Tongue (tissue), 2 donors: ENCODE measurements around the gene ELL3. TPM values are rescaled to one million over a fixed set of nuclear protein-coding genes. Genes with fewer than 3 reads are reported as not detected.
"Not testable (repeated sequence)": the region's sequence is repeated elsewhere in the genome, so short reads cannot be mapped to it uniquely, and the experiment has no call there.

Experiments
- DNase-seq: peaks from one replicate; pipeline ENCODE4 v3.0.0-alpha.2; 2015
- total RNA-seq: library from RNA; depleted of rRNA; stranded (reverse); fragments of >200 nt; gene quantifications from one replicate; pipeline ENCODE4 v1.2.3, GENCODE V29; 2014

The ELL3 gene, protein sequence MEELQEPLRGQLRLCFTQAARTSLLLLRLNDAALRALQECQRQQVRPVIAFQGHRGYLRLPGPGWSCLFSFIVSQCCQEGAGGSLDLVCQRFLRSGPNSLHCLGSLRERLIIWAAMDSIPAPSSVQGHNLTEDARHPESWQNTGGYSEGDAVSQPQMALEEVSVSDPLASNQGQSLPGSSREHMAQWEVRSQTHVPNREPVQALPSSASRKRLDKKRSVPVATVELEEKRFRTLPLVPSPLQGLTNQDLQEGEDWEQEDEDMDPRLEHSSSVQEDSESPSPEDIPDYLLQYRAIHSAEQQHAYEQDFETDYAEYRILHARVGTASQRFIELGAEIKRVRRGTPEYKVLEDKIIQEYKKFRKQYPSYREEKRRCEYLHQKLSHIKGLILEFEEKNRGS
- 6.1 TPM for total RNA-seq

GRCh38 chr15:43776718-43777266 lies at the start of gene ELL3:
Gene ELL3 (minus strand): TSS chr15:43776966. CDS start chr15:43776901, 65 bp downstream.
- DNase-seq: peak; percentile 80

GRCh38 chr15:43826029-43826507 lies 49.3 kb upstream of the ELL3 start:
- no peak for DNase-seq

- DNase-seq: not testable (repeated sequence)
Measured at GRCh38 chr15:43825305-43825704, 48.5 kb upstream of the ELL3 start.

GRCh38 chr15:43824302-43825246 lies 47.8 kb upstream of the ELL3 start, which contains the start of gene MFAP1:
Gene MFAP1 (minus strand): TSS chr15:43824690. CDS start chr15:43824569, 121 bp downstream.
- DNase-seq: peak; percentile 99

GRCh38 chr15:43821505-43821904 lies 44.7 kb upstream of the ELL3 start:
- DNase-seq: no peak

GRCh38 chr15:43815064-43815463 lies 38.3 kb upstream of the ELL3 start:
- not testable (repeated sequence) for DNase-seq

DNA sequence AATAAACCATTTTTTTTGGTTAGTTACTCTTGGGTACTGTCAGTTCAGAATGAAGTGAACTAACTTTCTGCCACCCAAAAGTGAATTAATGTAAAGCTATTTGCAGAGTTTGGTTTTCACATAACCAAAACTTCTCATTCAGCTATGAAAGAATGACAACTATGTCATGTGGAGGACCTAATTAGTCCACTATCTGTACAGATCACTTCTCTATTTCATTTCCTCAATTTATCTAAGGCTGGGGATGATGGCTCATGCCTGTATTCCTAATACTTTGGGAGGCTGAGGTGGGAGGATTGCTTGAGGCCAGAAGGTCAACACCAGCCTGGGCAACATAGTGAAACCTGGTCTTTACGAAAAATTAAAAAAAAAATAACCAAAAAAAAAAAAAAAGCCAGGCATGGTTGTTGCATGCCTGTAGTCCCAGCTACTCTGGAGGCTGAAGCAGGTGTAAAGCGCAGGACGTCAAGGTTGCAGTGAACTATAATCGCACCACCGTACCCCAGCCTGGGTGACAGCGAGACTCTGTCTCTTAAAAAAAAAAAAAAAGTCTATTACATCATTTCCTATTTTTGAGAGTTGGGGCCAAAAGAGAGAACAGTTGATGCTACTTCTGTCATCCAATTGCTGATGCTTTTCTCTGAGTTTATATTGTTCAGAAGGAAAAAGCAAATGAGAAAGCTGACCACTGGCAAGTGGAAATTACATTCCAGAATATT lies 32.4 kb upstream of the ELL3 start:
- DNase-seq: no peak

DNA sequence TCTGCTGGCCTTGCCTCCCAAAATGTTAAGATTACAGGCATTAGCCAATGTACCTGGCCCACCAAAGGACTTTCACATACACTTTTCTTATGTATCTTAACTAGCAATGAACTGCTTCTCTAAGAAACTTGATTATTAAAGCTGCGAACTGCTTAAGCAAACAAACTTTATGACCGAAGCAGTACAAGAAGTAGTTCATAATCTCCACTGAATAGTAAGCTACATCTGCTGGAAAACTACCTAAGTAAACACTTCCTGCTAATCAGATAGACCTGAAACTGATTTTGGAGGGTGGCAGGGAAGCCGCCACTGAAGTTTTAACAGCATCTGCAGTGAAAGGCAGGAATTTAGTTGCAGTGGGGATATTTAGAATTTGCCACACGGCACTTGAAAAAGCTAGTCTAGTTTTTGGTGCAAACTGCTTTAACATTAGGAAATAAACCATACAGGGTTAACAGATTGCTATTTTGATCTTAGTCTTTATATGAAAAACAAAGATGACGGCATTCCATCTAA lies 31.7 kb upstream of the ELL3 start:
- DNase-seq: no peak

- DNase-seq: not testable (repeated sequence)
Measured at GRCh38 chr15:43802676-43803075, 25.9 kb upstream of the ELL3 start.

- DNase-seq: peak; percentile 96
Measured at GRCh38 chr15:43800286-43801141, 23.7 kb upstream of the ELL3 start, which contains the start of gene HYPK. Gene HYPK (plus strand): TSS chr15:43800599. CDS start chr15:43800623, 24 bp downstream.

- DNase-seq: no peak
Measured at GRCh38 chr15:43799945-43800285, 23.1 kb upstream of the ELL3 start, which contains the start of gene SERINC4. Gene SERINC4 (minus strand): TSS chr15:43800220. CDS start chr15:43799986, 234 bp downstream.

GRCh38 chr15:43799209-43799944 lies 22.6 kb upstream of the ELL3 start:
- DNase-seq: no peak

GRCh38 chr15:43796566-43796965 lies 19.8 kb upstream of the ELL3 start:
- no peak for DNase-seq

DNA sequence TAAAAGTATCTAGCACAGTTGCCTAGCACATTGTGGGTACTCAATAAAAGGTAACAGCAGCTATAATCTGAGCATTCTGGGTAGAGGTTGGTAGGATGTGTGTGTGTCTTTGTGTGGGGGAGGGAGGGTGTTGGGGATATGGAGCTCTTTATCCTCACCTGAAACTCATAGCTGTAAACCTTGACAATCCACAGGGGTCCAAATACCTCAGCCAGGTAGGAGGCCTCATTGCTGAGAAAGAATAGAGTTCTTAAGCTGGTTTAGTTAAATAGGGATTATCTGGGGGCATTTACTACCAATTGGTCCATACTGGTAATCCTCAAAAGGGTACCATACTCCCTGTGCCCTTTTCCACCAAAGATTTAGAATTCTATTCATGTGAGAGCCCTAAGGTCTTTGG lies 19.2 kb upstream of the ELL3 start:
- DNase-seq: no peak

- no peak for DNase-seq
Measured at GRCh38 chr15:43795197-43795596, 18.4 kb upstream of the ELL3 start.

- no peak for DNase-seq
Measured at GRCh38 chr15:43794269-43795037, 17.7 kb upstream of the ELL3 start.

DNA sequence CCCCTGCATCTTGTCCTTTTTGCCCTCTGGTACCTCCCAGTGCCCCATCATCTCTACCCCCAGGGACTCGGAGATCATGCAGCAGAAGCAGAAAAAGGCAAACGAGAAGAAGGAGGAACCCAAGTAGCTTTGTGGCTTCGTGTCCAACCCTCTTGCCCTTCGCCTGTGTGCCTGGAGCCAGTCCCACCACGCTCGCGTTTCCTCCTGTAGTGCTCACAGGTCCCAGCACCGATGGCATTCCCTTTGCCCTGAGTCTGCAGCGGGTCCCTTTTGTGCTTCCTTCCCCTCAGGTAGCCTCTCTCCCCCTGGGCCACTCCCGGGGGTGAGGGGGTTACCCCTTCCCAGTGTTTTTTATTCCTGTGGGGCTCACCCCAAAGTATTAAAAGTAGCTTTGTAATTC lies 16.9 kb upstream of the ELL3 start:
- no peak for DNase-seq

- DNase-seq: peak; percentile 28
Measured at GRCh38 chr15:43792761-43793476, 16.2 kb upstream of the ELL3 start.
